Right lung (tissue), 5 donors: ENCODE data around the gene HDGF. TPM values are rescaled to one million over a fixed set of nuclear protein-coding genes. Genes with fewer than 3 reads are reported as not detected.

Experiments
- DNase-seq, 2 donors: peaks; one replicate each; pipeline ENCODE4 v3.0.0-alpha.2; 2013
- polyA plus RNA-seq, 5 donors: library from polyadenylated mRNA; unstranded; fragments of 120-200 nt; gene quantifications; one replicate each; pipeline versions ENCODE4 v1.2.1 to v1.2.3, GENCODE V29; 2013; ENCODE audit warnings: inconsistent platforms in 1 of 5, low replicate concordance in 1 of 5; ENCODE audit not compliant: insufficient read length in 5 of 5, insufficient read depth in 1 of 5

HDGF gene
- polyA plus RNA-seq, 5 donors: 224 to 268 (median 246) TPM

GRCh38 chr1:156700736-156701531, 50.5 kb downstream of the HDGF start:
- no peak for DNase-seq

- DNase-seq: no peak
Measured at GRCh38 chr1:156698995-156699394, 52.5 kb downstream of the HDGF start.

GRCh38 chr1:156697481-156697880, 54.0 kb downstream of the HDGF start:
- DNase-seq: no peak

GRCh38 chr1:156696755-156697154, 54.7 kb downstream of the HDGF start:
- DNase-seq: no peak

GRCh38 chr1:156694690-156694962, 56.8 kb downstream of the HDGF start:
- no peak for DNase-seq

GRCh38 chr1:156693848-156694689, 57.4 kb downstream of the HDGF start:
- DNase-seq: no peak

GRCh38 chr1:156692925-156693847, 58.3 kb downstream of the HDGF start:
- DNase-seq: peak; percentile 70 to 72

GRCh38 chr1:156692441-156692924, 59.0 kb downstream of the HDGF start:
- no peak for DNase-seq

Other genes starting within 250 kb of the HDGF start
- 10 to 100 TPM in 4 of 5 donors, 1 to 10 TPM in 1; 9.7 to 26.3 (median 16.4) TPM for gene IQGAP3, start 179.1 kb downstream of the HDGF start, polyA plus RNA-seq
- under 1 TPM in 3 of 5 donors, not detected in 2; 0.08 to 0.27 (median 0.21) TPM for gene TTC24, start 172.0 kb downstream of the HDGF start, polyA plus RNA-seq
- gene NAXE, start 159.9 kb downstream of the HDGF start, polyA plus RNA-seq: 10 to 100 TPM; 43.2 to 70.0 (median 51.7) TPM
- 10 to 100 TPM; 26.3 to 33.2 (median 30.6) TPM for gene GPATCH4, start 150.2 kb downstream of the HDGF start, polyA plus RNA-seq
- gene HAPLN2, start 132.3 kb downstream of the HDGF start, polyA plus RNA-seq: under 1 TPM in 3 of 5 donors, not detected in 2; 0.33 to 0.39 (median 0.33) TPM
- 1 to 10 TPM in 1 of 5 donors, under 1 TPM in 4; 0.40 to 1.0 (median 0.46) TPM for gene BCAN, start 109.6 kb downstream of the HDGF start, polyA plus RNA-seq
- gene NES, start 74.3 kb downstream of the HDGF start, polyA plus RNA-seq: 10 to 100 TPM; 49.2 to 97.6 (median 56.4) TPM
- gene CRABP2, start 46.1 kb downstream of the HDGF start, polyA plus RNA-seq: 100 to 1,000 TPM in 4 of 5 donors, 10 to 100 TPM in 1; 74.4 to 168 (median 119) TPM
- 10 to 100 TPM; 30.4 to 42.0 (median 36.8) TPM for gene METTL25B, start 23.2 kb downstream of the HDGF start, polyA plus RNA-seq
- 10 to 100 TPM; 37.2 to 41.4 (median 39.3) TPM for gene ISG20L2, start 22.9 kb downstream of the HDGF start, polyA plus RNA-seq
- gene MRPL24, start 10.6 kb downstream of the HDGF start, polyA plus RNA-seq: 10 to 100 TPM; 55.1 to 62.1 (median 56.8) TPM
- 100 to 1,000 TPM in 3 of 5 donors, 10 to 100 TPM in 2; 95.0 to 105 (median 100) TPM for gene PRCC, start 15.9 kb upstream of the HDGF start, polyA plus RNA-seq
- gene SH2D2A, start 65.2 kb upstream of the HDGF start, polyA plus RNA-seq: under 1 TPM; 0.46 to 0.88 (median 0.55) TPM
- under 1 TPM in 3 of 5 donors, not detected in 2; 0.03 to 0.12 (median 0.05) TPM for gene INSRR, start 107.4 kb upstream of the HDGF start, polyA plus RNA-seq
- gene NTRK1, start 109.2 kb upstream of the HDGF start, polyA plus RNA-seq: under 1 TPM; 0.10 to 0.21 (median 0.18) TPM
- 10 to 100 TPM; 21.9 to 34.1 (median 27.9) TPM for gene PEAR1, start 142.0 kb upstream of the HDGF start, polyA plus RNA-seq
- gene LRRC71, start 169.0 kb upstream of the HDGF start, polyA plus RNA-seq: 1 to 10 TPM in 4 of 5 donors, under 1 TPM in 1; 0.81 to 5.6 (median 3.6) TPM